ENCODE data around the gene VPS26B.
A peak's percentile ranks its signal among the peaks of the same experiment; 100 is the strongest.
"Not testable (repeated sequence)": the region's sequence is repeated elsewhere in the genome, so short reads cannot be mapped to it uniquely, and the experiment has no call there.

The VPS26B gene

GRCh38 chr11:134260983-134261382, 36.5 kb downstream of the VPS26B start:
- DNase-seq = no peak

- DNase-seq = peak; percentile 69
These were observed 37.4 kb downstream of the VPS26B start for GRCh38 chr11:134261626-134262488.

DNA sequence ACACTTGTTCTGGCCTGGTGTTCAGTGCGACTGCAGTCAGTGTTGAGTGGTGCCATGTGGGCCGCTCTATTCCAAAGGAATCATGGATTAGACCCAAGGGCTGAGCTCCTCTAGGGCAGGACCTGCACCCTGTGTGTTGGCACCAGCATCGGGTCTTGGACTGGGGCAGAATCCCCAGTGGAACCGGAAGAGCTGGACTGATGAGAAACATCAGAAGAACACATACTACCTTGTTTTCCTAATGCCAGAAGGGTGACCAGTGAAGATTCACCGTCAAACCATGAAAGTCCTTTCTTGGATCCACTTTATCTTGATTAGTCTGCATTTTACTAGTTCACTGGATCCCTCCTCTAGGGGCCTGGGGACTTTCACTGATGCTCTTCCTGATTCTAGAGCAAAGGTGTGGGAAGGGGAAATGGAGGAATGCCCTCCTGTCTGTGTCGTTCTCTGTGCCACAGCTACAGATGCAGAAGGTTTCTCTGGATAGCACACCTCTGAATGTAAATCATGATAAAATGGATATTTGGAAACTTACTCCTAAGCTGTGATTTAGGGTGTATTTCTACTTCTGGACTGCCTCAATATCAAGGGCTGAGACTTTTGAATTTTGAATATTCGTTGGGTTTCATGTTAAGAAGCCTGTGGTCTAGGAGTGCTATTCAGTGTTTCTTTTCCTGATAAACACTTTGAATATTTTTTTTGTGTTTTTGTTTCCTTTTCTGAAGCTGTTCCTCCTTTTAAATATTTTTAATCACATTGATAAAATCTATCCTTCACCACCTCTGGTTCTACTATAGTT, 40.7 kb downstream of the VPS26B start:
- DNase-seq = no peak

DNA sequence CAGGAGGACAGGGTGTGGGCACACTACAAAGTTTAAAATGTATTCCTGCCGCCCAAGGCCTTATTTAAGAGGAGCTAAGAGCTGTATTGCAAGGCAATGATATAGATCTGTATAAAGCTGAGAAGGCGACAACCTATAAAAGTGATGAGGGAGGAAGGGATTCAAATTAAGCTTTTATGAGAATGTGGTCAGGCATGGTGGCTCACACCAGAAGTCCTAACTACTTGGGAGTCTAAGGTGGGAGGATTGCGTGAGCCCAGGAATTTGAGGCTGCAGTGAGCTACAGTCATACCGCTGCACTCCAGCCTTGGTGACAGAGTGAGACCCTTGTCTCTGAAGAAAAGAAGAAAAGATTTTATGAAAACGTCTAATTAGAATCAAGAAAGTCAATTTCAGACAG, 42.0 kb downstream of the VPS26B start:
- no peak for DNase-seq

- DNase-seq = no peak
These were observed 42.4 kb downstream of the VPS26B start for GRCh38 chr11:134266841-134267251.

GRCh38 chr11:134267461-134267860, 43.0 kb downstream of the VPS26B start:
- DNase-seq = no peak

GRCh38 chr11:134267966-134268365, 43.5 kb downstream of the VPS26B start:
- DNase-seq = no peak

DNA sequence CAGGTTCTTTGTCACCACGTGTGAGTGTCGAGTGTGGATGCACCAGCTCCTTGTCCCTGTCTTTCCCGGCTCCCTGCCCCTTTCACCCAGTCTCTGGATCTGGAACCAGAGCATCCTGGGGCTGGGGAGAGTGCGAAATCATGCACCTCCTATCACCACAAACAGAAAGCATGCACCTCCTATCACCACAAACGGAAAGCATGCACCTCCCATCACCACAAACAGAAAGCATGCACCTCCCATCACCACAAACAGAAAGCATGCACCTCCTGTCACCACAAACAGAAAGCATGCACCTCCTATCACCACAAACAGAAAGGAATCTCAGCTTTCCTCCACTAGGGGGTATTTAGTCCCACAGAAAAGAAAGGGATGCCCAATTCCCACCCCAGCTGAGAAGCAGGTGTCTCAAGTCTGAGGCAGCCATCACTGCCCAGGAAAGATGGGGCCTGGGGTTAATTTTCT, 45.8 kb downstream of the VPS26B start:
- peak; percentile 86 for DNase-seq

GRCh38 chr11:134271978-134272377, 47.5 kb downstream of the VPS26B start:
- DNase-seq = no peak

DNA sequence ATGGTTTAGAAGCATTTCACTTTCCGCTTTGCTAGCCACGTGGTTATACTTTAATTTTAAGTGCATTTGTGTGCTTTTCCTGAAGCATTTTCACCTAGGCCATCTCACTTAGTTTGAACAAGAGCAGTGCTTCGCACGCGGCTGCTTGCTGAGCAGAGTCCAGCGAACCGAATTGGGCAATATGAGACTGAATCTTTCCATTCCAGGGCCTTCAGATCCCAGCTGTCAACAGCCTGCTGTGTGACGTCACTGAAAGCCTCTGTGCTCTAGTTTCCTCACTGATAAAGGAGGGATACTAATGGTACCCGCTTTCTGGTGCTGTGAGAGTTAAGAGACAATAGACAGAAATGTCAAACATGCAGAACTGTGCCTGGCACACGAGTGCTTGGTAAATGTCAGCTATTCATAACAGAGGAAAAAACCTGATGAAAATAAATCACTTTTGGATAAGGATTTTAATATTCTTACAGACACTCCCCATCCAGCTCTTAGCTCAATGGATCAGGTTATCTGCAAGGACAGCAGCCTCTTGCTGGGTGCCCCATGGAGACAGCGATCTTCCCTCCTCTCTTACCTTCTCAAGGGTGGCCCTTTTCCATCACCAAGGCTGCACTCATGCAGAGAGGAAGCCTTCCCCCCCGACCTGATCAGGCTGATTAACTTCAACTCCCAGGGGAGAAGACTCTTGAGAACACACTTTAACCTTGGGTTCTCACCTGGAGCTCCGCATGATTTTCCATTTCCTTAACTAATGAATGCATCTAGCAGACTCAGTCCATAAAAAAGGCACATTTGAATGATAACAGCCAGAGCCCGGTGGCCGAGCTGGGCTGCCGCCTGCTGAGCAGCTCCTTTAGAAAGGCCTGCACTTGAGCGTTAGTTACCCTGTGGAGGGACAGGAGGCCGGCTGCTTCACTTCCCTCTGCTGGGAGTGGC, 48.2 kb downstream of the VPS26B start:
- DNase-seq = no peak

GRCh38 chr11:134273317-134273712, 48.8 kb downstream of the VPS26B start:
- DNase-seq = no peak

- no peak for DNase-seq
These were observed 50.7 kb downstream of the VPS26B start for GRCh38 chr11:134275188-134275533.

DNA sequence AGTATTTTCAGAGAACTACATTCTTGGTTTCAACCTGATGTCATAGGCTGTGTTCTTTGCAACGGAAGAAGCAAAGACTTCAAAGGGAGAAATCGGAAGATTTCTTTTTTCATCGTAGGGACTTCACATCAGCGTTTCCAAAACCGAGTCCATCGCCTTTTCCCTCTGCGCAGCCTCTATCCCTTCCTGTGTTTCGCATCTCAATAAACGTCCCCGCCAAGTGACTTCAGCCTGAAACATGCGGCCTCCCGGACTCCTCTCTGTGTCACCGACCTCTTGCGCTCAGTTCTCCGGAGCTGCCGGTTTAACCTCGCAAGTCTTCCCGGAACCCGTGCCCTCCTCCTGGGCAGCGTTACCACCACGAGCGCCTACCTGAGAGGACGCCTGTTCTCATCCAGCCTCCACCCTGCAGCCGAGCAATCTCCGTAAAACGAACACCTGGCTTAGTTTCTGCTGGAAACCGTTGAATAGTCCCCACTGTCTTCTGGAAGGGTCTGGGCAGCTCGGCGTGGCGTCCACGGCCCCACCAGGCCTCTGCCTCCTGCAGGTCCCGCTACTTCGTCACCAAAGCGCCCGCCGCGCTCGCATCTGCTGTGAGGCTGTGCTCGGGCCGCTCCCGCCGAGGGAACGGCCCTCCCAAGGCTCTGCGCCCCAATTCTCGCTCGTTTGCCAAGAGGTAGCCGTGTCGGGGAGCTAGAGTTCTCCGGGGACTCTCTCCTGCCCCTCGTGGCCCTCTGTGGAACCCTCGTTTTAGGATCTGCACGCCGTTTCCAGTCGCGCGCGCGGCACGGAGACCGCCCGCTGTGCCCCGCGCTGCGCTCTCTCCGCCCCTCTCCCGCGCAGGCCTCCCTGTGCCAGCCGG, 51.3 kb downstream of the VPS26B start, which contains the start of gene GLB1L3:
TSS of gene GLB1L3 (plus strand) at position 846 of the 862 bp plus-strand sequence. CDS start 362 bp downstream, outside the sequence.
- no peak for DNase-seq

DNA sequence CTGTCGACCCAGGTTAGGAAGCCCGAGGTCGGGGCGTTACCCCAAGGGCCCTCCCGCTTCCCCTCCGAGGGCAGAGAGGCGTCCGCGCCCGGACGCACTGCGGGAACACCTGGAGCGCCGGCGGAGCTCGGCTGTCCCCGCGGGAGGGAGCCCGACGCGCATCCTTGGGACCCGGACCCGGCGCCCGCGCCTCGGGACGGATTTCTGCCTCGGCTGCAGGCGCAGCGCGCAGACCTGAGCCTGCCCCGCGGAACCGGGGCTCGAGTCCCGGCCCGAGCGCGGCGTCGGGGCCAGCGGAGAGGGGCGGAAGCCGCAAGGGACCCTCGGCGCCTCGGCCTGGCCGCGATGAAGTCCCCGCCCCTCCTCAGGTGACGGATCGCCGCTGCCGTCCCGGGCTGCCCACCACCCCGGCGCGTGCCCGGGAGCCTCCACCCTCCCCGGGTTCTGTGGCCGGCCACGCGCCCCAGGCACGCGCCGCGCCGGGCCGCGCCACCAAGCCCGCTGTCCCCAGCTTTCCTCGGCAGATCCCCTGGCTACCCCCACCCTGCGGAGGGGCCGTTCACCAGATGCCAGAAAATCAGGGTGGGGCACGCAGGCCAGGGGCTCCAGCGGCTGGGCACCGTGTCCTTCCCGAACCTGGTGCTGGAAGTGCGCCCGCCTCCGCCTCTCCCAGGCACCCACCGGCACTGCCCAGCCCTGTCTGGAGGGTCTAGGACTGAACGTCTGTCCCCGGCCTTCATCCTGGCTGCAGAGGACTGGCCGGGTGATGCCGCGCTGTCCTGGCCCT, 52.1 kb downstream of the VPS26B start:
- DNase-seq = no peak

DNA sequence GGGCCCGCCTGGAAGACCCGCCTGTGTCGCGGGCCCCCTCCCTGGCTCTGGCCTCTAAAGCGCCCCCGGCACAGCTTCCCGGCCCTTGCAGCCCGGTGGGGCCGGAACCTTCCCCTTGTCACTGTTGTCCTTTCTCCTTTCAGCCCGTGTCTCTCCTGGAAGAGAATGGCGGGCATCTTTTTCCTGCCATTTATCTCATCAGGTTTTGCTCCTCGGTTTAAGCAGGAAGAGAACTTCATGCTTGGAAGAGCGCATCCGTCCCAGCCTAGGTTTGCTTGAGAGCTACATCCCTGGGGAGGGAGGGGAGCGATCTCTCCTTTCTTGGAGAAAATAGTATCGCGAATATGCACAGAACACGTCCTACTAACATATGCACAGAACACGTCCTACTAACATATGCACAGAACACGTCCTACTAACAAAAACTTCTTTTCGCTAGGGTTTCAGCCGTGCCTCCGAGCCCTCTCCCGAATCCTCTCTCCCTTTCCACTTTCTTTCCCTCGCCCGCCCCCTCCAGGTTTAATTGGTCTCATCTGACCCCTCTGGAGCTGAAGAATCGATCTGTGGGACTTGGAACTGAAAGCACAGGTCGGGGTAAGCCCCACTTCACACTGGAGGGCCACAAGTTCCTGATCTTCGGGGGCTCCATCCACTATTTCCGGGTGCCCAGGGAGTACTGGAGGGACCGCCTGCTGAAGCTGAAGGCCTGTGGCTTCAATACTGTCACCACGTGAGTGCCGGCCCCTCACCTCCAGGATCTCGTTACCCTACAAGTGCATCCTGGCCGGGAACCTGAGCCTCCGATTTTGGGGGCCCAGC, 52.9 kb downstream of the VPS26B start:
- DNase-seq = no peak

- no peak for DNase-seq
These were observed 53.9 kb downstream of the VPS26B start for GRCh38 chr11:134278356-134278755.

DNA sequence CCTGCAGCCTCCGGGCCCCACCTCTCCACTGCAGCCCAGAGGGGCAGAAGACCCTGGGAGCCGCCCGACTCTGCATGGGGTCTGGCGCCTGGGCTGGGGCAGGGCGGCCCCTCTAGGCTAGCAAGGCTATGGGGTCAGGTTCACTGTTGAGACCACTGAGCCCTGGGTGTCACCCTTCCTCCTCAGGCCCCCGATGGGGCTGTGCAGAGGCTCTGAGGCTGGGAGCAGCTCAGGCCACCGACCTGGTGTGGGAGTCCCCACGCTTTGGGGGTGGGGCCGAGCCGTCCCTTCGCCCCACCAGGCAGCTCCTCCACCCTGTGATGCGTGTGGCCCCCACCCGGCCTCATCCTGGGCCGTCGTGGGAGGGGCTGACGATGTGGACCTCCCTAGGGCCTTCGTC, 57.2 kb downstream of the VPS26B start:
- DNase-seq = not testable (repeated sequence)

- DNase-seq = no peak
These were observed 57.9 kb downstream of the VPS26B start for GRCh38 chr11:134282121-134283045.
